Gastrocnemius medialis (tissue), 4 donors: ENCODE results near the gene TASOR. TPM values are rescaled to one million over a fixed set of nuclear protein-coding genes. Genes with fewer than 3 reads are reported as not detected.

ENCODE experiments used
- ATAC-seq, 2 donors: fragments of 150-250 bp; one replicate each; pipeline ENCODE4 v1.9.1; 2016
- DNase-seq, 2 donors: peaks; one replicate each; pipeline ENCODE4 v3.0.0-alpha.2; 2019
- H3K27ac ChIP-seq, 4 donors: fragments of 200-600 bp; sonication (generic); 1 replicate in 1 of 4; 2 replicates in 3 of 4; pipeline ENCODE4 v1.5.1; 2016 to 2018; ENCODE audit warnings: mild to moderate bottlenecking in 2 of 4, moderate library complexity in 1 of 4
- H3K27me3 ChIP-seq, 3 donors: fragments of 200-600 bp; sonication (generic) in 2 of 3; 1 replicate in 1 of 3; 2 replicates in 2 of 3; pipeline versions ENCODE4 v1.5.1 to v1.6.0; 2016 to 2019; ENCODE audit warnings: mild to moderate bottlenecking in 1 of 3, moderate library complexity in 1 of 3
- H3K36me3 ChIP-seq, 2 donors: fragments of 200-600 bp; sonication (generic) in 1 of 2; one replicate each; pipeline ENCODE4 v1.5.1; 2017 to 2018
- H3K4me1 ChIP-seq, 2 donors: fragments of 200-600 bp; sonication (generic) in 1 of 2; one replicate each; pipeline ENCODE4 v1.5.1; 2016 to 2017; ENCODE audit warnings: mild to moderate bottlenecking in 2 of 2
- H3K4me3 ChIP-seq, 4 donors: fragments of 200-600 bp; sonication (generic) in 3 of 4; 1 replicate in 1 of 4; 2 replicates in 3 of 4; pipeline ENCODE4 v1.5.1; 2016 to 2019; ENCODE audit warnings: mild to moderate bottlenecking in 2 of 4
- H3K9me3 ChIP-seq, 3 donors: fragments of 200-600 bp; sonication (generic) in 2 of 3; 1 replicate in 1 of 3; 2 replicates in 2 of 3; pipeline ENCODE4 v1.5.1; 2016 to 2019
- CTCF ChIP-seq, 5 experiments: fragments of 450-650 bp in 3 of 5; fragments of 200-600 bp in 2 of 5; sonication (generic) in 2 of 5; IDR thresholded peaks in 4 of 5; conservative IDR thresholded peaks in 1 of 5; 1 replicate in 4 of 5; 2 replicates in 1 of 5; pipeline ENCODE4 v1.5.1; 2016 to 2019; ENCODE audit warnings: antibody characterized with exemption in 5 of 5, mild to moderate bottlenecking in 3 of 5, moderate library complexity in 3 of 5
- POLR2A ChIP-seq, 2 donors: fragments of 450-650 bp; IDR thresholded peaks; one replicate each; pipeline ENCODE4 v1.6.1; 2017; ENCODE audit warnings: antibody characterized with exemption in 2 of 2, mild to moderate bottlenecking in 2 of 2, moderate library complexity in 2 of 2
- in situ Hi-C, 4 donors: fragments of 200-750 bp; cut with MboI; loops; one replicate each; pipeline versions ENCODE4 v1.15.0 to v1.8.0; 2017; ENCODE audit warnings: low sequenced_read_pairs in 4 of 4
- intact Hi-C: fragments of 100-400 bp; cut with DNase I; formaldehyde crosslinking; loops from one replicate; pipeline ENCODE4 v1.15.1; 2023; ENCODE audit warnings: low total_unique reads
- total RNA-seq, 4 donors: library from RNA; depleted of rRNA; stranded (reverse); fragments of >200 nt; gene quantifications; one replicate each; pipeline versions ENCODE4 v1.1.0 to v1.2.3, GENCODE V29; 2016

The TASOR gene
- total RNA-seq, 4 donors from 2014 or later = 15.4 to 47.2 (median 31.8) TPM

GRCh38 chr3:56654460-56654859 lies 28.6 kb downstream of the TASOR start:
- Histone ChIP-seq H3K4me3 (no peak overlapping the region), H3K27me3 (no peaks in the 10 kb centered on the region), H3K36me3 (peaks cover 0 to 55% of the 10 kb centered on the region in 2 donors), H3K9me3 (no peaks in the 10 kb centered on the region), H3K27ac (no peak overlapping the region), H3K4me1 (no peaks in the 10 kb centered on the region)
- DNase-seq = no peak
- ATAC-seq = no peak
- intact Hi-C loops (no loop called here), in situ Hi-C loops (no loop called here)
- TF ChIP-seq POLR2A (IDR thresholded peaks at IDR 0.05) (no peak), CTCF (IDR thresholded peaks at IDR 0.05 in 4 of 5, conservative IDR thresholded peaks at IDR 0.05 in 1 of 5) (no peak)

- H3K27me3 ChIP-seq = no peaks in the 10 kb centered on the region
- H3K27ac ChIP-seq = no peak overlapping the region
- H3K36me3 ChIP-seq = peaks cover 3 to 43% of the 10 kb centered on the region in 2 donors
- in situ Hi-C loops (no loop called here), intact Hi-C loops (no loop called here)
- H3K9me3 ChIP-seq = no peaks in the 10 kb centered on the region
- no peak overlapping the region for H3K4me3 ChIP-seq
- no peaks in the 10 kb centered on the region for H3K4me1 ChIP-seq
- ATAC-seq = no peak
- no peak for DNase-seq
- TF ChIP-seq POLR2A (IDR thresholded peaks at IDR 0.05) (no peak), CTCF (IDR thresholded peaks at IDR 0.05 in 4 of 5, conservative IDR thresholded peaks at IDR 0.05 in 1 of 5) (no peak)
Measured at GRCh38 chr3:56645407-56645806, 37.7 kb downstream of the TASOR start.

GRCh38 chr3:56633602-56634535 lies 49.2 kb downstream of the TASOR start:
- intact Hi-C loops = no loop called here
- DNase-seq = no peak
- no peak for ATAC-seq

More at GRCh38 chr3:56633602-56634535, 49.2 kb downstream of the TASOR start:
- no peaks in the 10 kb centered on the region for H3K4me1 ChIP-seq
- no peaks in the 10 kb centered on the region for H3K27me3 ChIP-seq
- peaks cover 0 to 22% of the 10 kb centered on the region in 2 donors for H3K36me3 ChIP-seq
- in situ Hi-C loops = no loop called here
- no peak for TF ChIP-seq CTCF (IDR thresholded peaks at IDR 0.05 in 4 of 5, conservative IDR thresholded peaks at IDR 0.05 in 1 of 5)
- TF ChIP-seq POLR2A (IDR thresholded peaks at IDR 0.05) = no peak
- H3K27ac ChIP-seq = no peak overlapping the region
- no peaks in the 10 kb centered on the region for H3K9me3 ChIP-seq
- H3K4me3 ChIP-seq = no peak overlapping the region

Other genes starting within 250 kb of the TASOR start
- gene ERC2, start 214.8 kb downstream of the TASOR start, total RNA-seq = not detected
- 10 to 100 TPM in 1 of 4 donors, 1 to 10 TPM in 3; 7.9 to 14.5 (median 9.3) TPM for gene CCDC66, start 126.1 kb downstream of the TASOR start, total RNA-seq
- gene ARHGEF3, start 118.7 kb upstream of the TASOR start, total RNA-seq = 10 to 100 TPM in 1 of 4 donors, 1 to 10 TPM in 3; 3.1 to 11.6 (median 5.7) TPM